ENCODE results near the gene NOG.
A peak's percentile ranks its signal among the peaks of the same experiment; 100 is the strongest.

The NOG gene

DNA sequence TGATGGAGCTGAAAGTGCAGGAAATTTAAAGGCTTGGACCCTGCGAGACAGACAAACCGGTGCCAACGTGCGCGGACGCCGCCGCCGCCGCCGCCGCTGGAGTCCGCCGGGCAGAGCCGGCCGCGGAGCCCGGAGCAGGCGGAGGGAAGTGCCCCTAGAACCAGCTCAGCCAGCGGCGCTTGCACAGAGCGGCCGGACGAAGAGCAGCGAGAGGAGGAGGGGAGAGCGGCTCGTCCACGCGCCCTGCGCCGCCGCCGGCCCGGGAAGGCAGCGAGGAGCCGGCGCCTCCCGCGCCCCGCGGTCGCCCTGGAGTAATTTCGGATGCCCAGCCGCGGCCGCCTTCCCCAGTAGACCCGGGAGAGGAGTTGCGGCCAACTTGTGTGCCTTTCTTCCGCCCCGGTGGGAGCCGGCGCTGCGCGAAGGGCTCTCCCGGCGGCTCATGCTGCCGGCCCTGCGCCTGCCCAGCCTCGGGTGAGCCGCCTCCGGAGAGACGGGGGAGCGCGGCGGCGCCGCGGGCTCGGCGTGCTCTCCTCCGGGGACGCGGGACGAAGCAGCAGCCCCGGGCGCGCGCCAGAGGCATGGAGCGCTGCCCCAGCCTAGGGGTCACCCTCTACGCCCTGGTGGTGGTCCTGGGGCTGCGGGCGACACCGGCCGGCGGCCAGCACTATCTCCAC is at the start of gene NOG:
Gene NOG (plus strand): TSS at position 54 of the 674 bp plus-strand sequence. CDS start 525 bp downstream, at position 579.
- peak in 41 of 56 donors; percentile 9 to 73 (median 54) for DNase-seq

DNA sequence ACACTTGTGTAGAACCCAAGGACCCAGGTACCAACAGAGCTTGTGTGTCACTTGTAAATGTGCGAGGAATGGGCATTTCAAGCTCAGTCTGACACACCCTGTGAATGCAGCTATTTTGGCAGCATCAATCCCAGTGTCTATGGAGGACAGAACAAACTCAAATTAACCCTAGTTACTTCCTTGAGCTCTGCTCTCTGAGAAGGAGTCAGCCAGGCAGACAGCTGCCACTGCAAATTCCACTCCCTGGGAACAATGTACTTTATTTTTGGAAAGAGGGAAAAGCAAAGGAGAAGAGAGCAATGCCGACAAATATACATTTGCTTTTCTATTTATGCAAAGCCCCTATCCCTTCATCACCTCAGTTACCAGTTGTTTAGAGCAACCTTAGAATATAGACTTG is 48.4 kb upstream of the NOG start:
- no peak for DNase-seq

DNA sequence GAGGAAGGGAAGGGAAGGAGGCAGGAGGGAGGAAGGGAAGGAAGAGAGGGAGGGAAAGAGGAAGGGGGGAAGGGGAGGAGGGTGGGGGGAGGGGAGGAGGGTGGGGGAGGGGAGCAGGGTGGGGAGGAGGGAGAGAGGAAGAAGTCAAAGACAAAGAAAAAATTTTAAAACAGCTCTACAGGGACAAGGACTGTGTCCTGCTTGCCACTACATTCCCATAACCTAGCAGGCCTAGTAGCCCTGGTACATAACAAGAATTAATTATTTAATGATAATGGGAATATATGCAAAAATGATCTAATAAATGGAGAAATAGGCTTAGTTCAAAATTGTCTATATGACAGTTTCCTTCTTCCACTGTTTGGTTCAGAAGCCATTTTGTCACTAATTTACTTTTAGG is 47.6 kb upstream of the NOG start:
- DNase-seq: no peak

DNA sequence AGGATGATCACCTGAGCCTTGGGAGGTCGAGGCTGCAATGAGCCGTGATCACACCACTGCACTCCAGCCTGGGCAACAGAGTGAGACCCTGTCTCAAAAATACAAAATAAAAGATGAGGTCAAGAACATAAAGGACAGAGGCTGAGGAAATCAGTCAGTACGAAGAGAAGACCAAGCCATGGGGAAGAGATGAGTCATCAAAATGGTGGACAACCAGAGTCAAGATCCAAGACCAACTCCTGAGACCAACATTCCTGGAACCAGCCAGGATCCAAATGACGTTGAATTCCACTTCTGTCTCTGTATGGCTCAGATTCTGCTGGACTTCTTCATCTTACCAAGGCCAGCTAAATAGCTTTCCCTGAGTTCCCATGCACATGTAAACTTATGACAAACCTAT is 44.8 kb upstream of the NOG start:
- no peak for DNase-seq

DNA sequence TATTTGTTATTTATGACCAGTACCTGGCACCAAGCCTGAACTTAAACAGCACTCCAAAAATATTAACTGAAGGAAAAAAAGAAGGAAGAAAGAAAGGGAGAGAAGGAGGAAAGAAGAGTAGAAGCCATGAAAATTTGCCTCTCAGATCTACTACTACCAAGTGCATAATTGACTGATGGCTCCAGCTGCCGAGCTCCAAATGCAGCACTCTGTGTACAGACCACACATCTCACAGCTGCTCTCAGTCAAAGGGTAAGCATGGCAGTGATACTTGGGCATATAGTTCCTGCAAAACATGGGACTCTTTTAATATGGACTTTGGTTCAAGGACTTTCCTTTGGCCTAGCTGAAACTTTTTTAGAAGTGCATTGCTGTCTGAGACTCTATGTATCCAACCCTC is 44.0 kb upstream of the NOG start:
- no peak for DNase-seq

DNA sequence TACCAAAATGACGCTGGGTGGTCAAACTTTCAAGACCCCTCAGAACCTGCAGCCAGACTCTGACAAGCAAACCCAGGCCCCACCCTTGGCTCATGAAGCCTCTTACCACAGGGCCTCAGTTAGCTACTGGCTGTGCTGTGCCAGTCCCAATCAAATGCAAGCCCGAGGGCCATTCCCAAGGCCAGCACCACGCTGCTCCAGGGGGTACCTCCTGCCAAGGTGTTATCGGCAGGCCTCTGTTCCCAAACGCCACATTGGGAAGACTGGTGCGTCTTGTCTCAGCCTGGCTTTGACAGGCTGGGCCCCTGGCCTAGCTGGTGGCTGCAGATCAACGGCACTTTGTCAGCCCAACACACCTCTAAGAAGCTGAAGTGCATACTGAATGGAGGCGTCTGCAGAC is 35.8 kb upstream of the NOG start:
- DNase-seq: no peak

DNA sequence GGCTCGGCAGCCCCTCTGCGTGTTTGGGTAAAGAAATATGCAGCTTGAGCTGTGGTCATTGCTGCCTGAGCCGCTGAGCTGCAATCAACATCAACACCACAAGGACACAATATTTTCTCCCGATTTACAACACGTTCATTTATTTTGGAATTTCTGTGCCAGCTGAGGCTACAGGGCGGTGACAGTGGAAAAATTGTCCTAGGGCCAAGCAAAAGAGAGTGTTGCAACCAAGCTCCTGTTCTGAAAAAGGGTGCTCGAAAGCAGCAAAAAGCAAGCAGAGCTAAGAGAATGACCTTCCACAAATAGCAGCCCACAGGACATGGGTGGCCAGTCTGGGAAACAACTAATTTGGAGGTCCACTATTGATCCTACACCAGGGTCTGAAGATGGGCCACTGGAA is 35.4 kb upstream of the NOG start:
- DNase-seq: no peak

DNA sequence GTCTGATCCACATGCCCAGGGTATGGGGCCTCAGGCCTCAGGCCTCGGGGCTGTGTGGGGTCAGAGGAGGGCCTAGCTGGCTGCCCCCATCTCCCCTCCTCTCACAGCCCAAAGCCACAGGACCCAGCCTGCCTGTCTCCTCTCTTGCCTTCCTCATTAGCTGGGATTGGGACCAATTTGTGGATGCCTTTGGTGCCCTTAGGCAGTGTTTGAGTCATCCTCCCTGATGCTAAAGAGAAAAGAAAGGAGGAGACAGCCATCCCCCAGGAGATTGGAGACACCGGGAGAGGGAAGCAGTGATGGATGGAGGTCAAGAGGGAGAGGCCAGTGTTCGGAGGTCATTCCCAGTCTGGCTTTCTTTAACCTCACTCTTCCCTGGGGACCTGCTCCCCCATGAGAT is 23.3 kb upstream of the NOG start:
- DNase-seq: no peak

DNA sequence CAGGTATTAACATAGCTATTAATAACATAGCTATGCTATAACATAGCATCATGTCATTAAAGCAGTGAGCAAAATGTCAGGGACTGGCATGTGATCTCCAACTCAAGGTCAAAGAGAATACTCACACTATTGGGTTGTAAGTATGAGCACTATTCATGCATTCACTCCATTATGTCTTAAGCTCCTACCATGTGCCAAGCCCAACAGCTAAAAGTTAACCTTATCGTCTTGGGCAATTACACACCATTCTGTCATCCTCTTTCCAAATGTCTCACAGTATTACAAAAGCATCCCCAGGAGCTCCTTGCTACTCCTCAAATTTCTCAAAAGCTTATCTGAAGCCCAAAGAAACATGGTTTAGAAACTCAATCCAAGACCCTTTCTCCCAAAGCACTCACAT is 22.0 kb upstream of the NOG start:
- DNase-seq: no peak

DNA sequence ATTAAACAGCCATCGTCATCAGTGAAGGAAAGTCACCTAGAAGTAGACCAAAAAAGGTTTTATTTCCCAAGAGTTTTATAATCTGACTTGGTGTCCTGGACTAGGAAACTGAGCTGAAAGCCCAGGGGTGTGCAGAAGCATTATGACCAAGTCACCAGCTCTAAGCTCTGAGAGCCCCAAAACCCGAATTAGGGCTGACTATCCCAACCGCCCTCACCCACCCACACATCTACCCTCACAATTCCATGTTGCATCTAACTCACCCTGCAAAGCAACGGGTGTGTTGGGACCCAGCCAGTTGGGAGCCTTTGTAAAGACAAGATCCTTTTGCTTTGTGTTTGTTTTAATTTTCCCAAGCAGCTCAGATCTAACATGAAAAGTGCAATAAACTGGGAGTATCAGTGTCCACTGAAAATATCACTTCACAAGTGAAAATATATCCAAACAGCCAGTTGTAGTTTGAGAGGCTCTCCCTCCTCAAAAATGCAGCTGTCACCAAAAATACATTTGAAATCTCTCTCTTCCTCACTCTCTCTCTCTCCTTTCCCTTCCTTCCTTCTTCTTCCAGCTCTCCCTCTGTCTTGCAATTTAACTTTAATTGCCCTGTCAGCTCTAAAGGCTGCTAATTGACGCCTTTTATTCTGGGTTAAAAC is 16.2 kb upstream of the NOG start:
- DNase-seq: no peak

DNA sequence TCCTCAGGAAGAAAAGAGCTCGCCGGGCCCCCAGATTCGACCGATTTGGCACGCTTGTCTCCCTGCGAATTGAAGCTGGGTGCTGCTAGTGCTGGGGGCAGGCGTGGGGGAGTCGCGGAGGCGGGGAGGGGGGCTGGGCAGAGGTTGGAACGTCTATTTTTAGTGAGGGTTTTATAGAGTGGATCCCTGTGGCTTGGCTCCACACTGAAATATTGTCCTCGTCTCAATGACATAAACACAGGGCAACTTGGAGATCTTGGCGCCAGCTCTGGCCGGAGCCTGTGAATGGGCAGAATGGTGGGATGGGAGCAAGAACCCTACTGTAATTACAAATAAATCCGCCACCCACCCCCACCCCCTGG is 15.7 kb upstream of the NOG start:
- peak in 18 of 56 donors; percentile 3 to 63 (median 31) for DNase-seq

DNA sequence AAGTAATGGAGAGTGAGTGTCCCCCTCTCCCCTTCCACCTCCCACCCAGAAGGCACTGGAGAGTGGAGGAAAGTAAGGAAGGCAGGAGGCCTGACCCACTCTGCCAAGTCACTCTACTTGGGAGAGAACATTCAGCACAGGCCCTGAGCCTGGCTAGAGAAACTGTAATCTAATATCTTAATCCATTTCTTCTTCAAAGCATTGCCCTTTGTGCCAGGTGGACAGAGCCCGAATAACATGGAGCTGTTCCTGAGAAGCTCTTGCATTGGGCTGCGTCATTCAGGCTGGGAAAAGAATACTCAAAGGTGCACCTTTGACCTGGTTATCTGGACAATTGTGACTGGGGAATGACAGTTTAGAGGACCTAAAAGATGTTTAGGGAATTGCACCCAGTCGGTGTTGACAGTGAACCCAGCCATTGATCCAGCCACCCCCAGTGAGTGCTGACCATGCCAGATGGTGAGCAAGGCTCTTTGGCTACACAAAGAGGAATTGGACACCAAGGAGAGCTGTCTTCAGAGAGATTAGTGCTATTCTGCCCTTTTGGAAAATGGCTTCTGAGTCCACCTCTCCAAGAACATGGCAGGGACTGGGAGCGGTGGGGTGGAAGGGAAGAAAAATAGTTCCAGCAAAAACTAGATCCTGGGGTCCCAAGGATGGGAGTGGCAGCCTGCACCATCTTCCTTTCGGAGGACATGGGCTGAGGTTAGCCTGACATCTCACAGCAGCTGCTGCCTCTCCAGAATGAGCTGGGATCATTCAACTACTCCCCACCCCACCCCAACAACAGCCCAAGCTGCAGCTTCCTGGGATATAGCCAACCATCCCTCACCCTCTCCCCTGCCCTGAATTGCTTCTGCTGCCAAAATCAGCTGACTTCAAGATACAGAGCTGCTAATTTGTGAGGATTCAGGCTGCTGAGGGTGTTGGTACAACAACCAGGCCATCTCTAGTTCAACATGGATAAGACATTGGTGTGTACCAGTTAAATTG is 11.6 kb upstream of the NOG start:
- no peak for DNase-seq

DNA sequence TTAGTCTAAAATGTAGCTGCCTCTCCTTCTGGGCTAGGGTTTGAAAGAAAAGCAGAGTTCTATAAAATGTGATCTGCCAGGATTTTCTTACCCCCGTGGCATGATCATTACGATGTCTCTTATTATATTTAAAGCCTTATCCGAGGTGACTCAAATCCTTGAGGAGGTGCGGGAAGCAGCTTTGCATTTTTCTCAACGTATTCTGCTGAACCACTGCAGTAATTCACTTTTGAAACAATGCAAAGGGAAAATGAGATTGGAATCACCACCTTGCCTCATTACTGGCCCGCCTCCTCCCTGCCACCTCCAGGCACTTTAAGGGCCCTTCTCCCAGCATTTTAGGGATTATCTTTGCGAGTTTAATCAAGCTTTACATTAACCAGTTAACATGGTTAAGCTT is 9.7 kb upstream of the NOG start:
- no peak for DNase-seq

DNA sequence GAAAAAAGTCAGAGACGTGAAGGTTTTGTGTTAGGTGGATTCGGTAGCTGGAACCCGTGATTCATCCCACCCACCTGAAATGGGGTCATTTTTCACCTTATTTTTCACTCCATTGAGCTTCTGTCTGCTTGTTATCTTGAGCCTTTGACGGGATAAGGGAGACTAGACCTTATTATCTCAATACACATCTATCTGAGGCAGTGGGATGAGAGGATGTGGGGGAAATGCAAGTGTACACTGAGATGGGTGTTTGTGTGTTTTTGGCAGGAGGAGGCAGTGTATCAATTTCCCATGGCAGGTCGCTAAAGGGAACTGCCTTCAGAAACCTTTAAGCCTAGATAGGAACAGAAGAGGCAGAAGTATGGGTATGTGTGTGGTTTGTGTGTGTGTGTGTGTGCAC is 6.2 kb upstream of the NOG start:
- DNase-seq: no peak

DNA sequence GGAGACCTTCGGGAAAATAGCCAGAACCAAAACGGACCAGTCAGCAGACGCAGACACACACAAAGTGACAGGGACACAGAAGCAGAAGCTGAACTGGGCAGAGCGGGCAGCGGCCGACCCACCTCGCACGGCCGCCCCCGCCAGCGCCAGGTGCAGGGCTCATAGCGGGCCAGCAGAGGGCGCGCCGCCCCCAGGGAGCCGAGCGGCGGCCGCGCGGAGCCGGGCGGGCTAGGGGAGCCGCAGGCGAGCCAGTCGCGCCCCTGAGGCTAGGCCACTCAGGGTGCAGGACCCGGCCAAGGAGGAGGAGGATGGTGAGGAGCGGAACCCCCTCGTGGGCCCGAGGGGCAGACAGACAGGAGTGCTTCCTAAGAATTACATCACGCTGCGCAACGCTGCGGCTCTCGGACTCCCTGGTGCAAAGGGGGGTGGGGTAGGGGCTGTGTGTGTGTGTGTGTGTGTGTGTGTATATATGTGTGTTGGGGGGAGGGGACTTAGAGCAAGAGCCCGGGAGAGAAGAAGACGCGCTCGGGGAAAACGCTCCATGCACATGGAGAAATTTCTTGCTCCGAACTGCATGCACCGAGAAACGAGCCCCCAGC is 913 bp upstream of the NOG start:
- DNase-seq: peak in 39 of 56 donors; percentile 12 to 79 (median 52)

DNA sequence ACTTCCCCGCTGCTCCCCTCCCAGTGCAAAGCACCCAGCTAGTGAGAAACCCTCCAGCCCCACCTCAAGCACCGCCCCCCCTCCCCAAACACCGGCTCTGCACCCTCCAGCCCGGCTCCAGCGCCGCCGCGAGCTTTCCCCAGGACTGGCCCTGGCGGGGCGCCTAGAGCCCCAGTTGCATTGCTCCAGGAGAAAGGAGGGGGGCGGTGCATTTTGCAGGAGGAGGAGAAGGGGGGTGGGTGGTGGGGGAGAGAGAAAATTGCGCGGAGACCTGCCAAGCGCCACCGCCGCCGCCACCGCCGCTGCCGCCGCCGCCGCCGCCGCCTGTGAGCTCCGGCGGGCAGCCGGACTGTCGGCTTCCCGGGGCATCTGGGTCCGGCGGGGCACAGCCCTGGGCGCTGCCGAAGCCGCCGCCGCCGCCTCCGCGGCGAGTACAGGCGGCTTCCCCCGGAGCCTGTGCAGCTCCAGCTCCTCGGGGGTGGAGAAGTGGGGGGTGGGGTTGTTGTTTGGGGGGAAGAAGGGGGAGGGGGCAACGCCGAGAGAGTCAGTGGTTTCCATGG is 333 bp upstream of the NOG start:
- DNase-seq: peak in 46 of 56 donors; percentile 24 to 77 (median 57)

DNA sequence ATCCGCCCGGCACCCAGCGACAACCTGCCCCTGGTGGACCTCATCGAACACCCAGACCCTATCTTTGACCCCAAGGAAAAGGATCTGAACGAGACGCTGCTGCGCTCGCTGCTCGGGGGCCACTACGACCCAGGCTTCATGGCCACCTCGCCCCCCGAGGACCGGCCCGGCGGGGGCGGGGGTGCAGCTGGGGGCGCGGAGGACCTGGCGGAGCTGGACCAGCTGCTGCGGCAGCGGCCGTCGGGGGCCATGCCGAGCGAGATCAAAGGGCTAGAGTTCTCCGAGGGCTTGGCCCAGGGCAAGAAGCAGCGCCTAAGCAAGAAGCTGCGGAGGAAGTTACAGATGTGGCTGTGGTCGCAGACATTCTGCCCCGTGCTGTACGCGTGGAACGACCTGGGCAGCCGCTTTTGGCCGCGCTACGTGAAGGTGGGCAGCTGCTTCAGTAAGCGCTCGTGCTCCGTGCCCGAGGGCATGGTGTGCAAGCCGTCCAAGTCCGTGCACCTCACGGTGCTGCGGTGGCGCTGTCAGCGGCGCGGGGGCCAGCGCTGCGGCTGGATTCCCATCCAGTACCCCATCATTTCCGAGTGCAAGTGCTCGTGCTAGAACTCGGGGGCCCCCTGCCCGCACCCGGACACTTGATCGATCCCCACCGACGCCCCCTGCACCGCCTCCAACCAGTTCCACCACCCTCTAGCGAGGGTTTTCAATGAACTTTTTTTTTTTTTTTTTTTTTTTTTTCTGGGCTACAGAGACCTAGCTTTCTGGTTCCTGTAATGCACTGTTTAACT is 1.0 kb downstream of the NOG start:
- peak in 7 of 56 donors; percentile 7 to 39 (median 30) for DNase-seq

DNA sequence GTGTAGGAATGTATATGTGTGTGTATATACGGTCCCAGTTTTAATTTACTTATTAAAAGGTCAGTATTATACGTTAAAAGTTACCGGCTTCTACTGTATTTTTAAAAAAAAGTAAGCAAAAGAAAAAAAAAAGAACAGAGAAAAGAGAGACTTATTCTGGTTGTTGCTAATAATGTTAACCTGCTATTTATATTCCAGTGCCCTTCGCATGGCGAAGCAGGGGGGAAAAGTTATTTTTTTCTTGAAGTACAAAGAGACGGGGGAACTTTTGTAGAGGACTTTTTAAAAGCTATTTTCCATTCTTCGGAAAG is 1.6 kb downstream of the NOG start:
- DNase-seq: no peak

DNA sequence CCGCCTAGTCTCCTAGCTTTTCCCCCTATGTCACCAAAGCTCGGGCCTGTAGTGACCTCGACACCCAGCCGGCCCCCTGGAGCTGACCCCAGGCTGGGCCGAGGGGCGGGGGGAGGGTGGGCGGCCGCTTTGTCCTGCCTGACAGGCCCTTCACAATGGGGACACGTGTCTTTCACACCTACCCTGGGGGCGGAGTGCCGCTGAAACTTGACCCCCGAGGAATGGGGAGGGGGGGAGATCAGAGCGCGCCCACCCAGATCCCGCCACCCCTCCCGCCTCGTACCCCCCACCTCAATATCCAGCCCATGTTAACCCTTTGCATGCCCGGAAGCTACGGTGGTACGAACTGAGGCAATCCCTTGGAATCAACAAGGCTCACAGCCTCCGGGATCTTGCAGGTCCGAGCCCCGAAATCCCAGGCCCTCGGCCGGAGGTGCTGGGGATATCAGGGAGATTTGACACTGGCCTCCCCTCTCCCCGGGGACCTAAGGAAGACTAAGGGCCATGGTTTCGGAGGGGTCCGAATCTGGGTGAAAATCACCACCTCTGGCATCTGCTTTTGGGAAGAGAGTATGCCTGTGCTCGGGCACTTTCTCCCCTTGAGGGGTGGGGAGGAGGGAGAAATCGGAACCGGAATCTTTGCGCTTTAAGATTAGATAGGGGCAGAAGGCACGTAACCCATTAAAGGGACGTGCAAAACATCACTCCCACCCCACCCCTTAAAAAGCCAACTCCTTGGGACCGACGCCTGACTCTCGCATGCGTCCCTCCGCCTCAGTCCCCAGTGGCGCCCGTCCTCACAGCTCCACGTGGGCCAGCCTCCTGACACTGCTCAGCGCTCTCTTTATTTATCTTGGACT is 2.6 kb downstream of the NOG start:
- DNase-seq: peak in 4 of 56 donors; percentile 8 to 28 (median 21)
